ENCODE data around the gene GLOD5. TPM values are rescaled to one million over a fixed set of nuclear protein-coding genes. Genes with fewer than 3 reads are reported as not detected.
"Not testable (repeated sequence)": the region's sequence is repeated elsewhere in the genome, so short reads cannot be mapped to it uniquely, and the experiment has no call there.

GLOD5 gene
- total RNA-seq, 1 donor from 2014 or later: not detected

- Histone ChIP-seq H3K79me2 (ENCODE audit: insufficient read depth, low read length) (no peaks in the 10 kb centered on the region), H3K4me1 (ENCODE audit: insufficient read depth, low read length) (no peaks in the 10 kb centered on the region), H2AFZ (ENCODE audit: low read depth, low read length) (no peak overlapping the region), H3K27me3 (ENCODE audit: insufficient read depth, low read length) (no peaks in the 10 kb centered on the region), H3K4me3 (ENCODE audit: insufficient read depth, low read depth, low read length) (no peak overlapping the region), H3K4me2 (ENCODE audit: low read length) (no peak overlapping the region), H4K20me1 (ENCODE audit: insufficient read depth, low read length) (no peaks in the 10 kb centered on the region), H3K9me3 (ENCODE audit: insufficient read depth, low read depth, low read length) (no peaks in the 10 kb centered on the region), H3K27ac (ENCODE audit: low read depth, low read length) (no peak overlapping the region), H3K36me3 (ENCODE audit: insufficient read depth, low read length) (no peaks in the 10 kb centered on the region), H3K9ac (ENCODE audit: low read length) (no peak overlapping the region)
- no peak overlapping the region for H3K4me3 Mint-ChIP-seq (ENCODE audit: unreplicated experiment)
- no peaks in the 10 kb centered on the region for H3K27me3 Mint-ChIP-seq (ENCODE audit: low read depth, unreplicated experiment)
- peak; percentile 67 for FAIRE-seq
- TF ChIP-seq EZH2 (IDR thresholded peaks at IDR 0.05; ENCODE audit: insufficient read depth, low read length): no peak
- TF ChIP-seq, protein P1, sequence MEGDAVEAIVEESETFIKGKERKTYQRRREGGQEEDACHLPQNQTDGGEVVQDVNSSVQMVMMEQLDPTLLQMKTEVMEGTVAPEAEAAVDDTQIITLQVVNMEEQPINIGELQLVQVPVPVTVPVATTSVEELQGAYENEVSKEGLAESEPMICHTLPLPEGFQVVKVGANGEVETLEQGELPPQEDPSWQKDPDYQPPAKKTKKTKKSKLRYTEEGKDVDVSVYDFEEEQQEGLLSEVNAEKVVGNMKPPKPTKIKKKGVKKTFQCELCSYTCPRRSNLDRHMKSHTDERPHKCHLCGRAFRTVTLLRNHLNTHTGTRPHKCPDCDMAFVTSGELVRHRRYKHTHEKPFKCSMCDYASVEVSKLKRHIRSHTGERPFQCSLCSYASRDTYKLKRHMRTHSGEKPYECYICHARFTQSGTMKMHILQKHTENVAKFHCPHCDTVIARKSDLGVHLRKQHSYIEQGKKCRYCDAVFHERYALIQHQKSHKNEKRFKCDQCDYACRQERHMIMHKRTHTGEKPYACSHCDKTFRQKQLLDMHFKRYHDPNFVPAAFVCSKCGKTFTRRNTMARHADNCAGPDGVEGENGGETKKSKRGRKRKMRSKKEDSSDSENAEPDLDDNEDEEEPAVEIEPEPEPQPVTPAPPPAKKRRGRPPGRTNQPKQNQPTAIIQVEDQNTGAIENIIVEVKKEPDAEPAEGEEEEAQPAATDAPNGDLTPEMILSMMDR (IDR thresholded peaks at IDR 0.05; ENCODE audit: insufficient read depth, low read depth, low read length): no peak
- H3K9me3 Mint-ChIP-seq (ENCODE audit: unreplicated experiment): no peaks in the 10 kb centered on the region
- no peak overlapping the region for H3K27ac Mint-ChIP-seq (ENCODE audit: unreplicated experiment)
- no peaks in the 10 kb centered on the region for H3K4me1 Mint-ChIP-seq (ENCODE audit: low read depth, unreplicated experiment)
- no peaks in the 10 kb centered on the region for H3K36me3 Mint-ChIP-seq (ENCODE audit: low read depth, unreplicated experiment)
- DNase-seq (ENCODE audit: low read depth): no peak
These were observed 54.7 kb downstream of the GLOD5 start for GRCh38 chrX:48816014-48816810.

GRCh38 chrX:48818098-48818497 is 56.6 kb downstream of the GLOD5 start:
- Histone ChIP-seq H4K20me1 (ENCODE audit: insufficient read depth, low read length) (no peaks in the 10 kb centered on the region), H2AFZ (ENCODE audit: low read depth, low read length) (no peak overlapping the region), H3K9me3 (ENCODE audit: insufficient read depth, low read depth, low read length) (no peaks in the 10 kb centered on the region), H3K4me3 (ENCODE audit: insufficient read depth, low read depth, low read length) (no peak overlapping the region), H3K27ac (ENCODE audit: low read depth, low read length) (no peak overlapping the region), H3K36me3 (ENCODE audit: insufficient read depth, low read length) (no peaks in the 10 kb centered on the region), H3K9ac (ENCODE audit: low read length) (no peak overlapping the region), H3K27me3 (ENCODE audit: insufficient read depth, low read length) (no peaks in the 10 kb centered on the region), H3K4me1 (ENCODE audit: insufficient read depth, low read length) (no peaks in the 10 kb centered on the region), H3K4me2 (ENCODE audit: low read length) (no peak overlapping the region), H3K79me2 (ENCODE audit: insufficient read depth, low read length) (no peaks in the 10 kb centered on the region)
- Mint-ChIP-seq H3K4me1 (ENCODE audit: low read depth, unreplicated experiment) (no peaks in the 10 kb centered on the region), H3K36me3 (ENCODE audit: low read depth, unreplicated experiment) (no peaks in the 10 kb centered on the region), H3K27me3 (ENCODE audit: low read depth, unreplicated experiment) (no peaks in the 10 kb centered on the region), H3K4me3 (ENCODE audit: unreplicated experiment) (no peak overlapping the region), H3K9me3 (ENCODE audit: unreplicated experiment) (no peaks in the 10 kb centered on the region), H3K27ac (ENCODE audit: unreplicated experiment) (no peak overlapping the region)
- FAIRE-seq (no peak), DNase-seq (ENCODE audit: low read depth) (no peak)
- TF ChIP-seq, protein P1 (IDR thresholded peaks at IDR 0.05; ENCODE audit: insufficient read depth, low read depth, low read length): no peak
- no peak for TF ChIP-seq EZH2 (IDR thresholded peaks at IDR 0.05; ENCODE audit: insufficient read depth, low read length)

DNA sequence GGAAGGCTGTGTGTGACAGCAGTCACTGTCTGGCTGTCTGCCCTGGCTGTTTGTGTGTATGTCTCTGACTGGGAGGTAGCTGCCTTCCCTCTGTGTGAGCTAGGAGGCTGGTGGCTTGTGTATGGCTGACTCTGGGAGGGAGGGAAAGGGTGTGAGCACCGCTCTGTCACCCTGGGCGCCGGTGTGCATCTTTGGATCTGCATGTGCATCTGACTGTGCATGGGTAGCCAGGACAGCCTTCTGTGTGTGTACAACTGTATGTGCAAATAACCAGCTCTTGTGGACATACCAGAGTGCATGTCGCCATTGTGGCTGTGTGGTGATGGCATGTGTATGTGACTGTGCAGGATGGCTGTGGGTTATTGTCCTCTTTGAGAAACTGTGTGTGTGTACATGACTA is 57.3 kb downstream of the GLOD5 start:
- Mint-ChIP-seq H3K4me1 (ENCODE audit: low read depth, unreplicated experiment) (no peaks in the 10 kb centered on the region), H3K4me3 (ENCODE audit: unreplicated experiment) (no peak overlapping the region), H3K36me3 (ENCODE audit: low read depth, unreplicated experiment) (no peaks in the 10 kb centered on the region), H3K27me3 (ENCODE audit: low read depth, unreplicated experiment) (no peaks in the 10 kb centered on the region), H3K9me3 (ENCODE audit: unreplicated experiment) (no peaks in the 10 kb centered on the region), H3K27ac (ENCODE audit: unreplicated experiment) (no peak overlapping the region)
- Histone ChIP-seq H3K9me3 (ENCODE audit: insufficient read depth, low read depth, low read length) (no peaks in the 10 kb centered on the region), H3K79me2 (ENCODE audit: insufficient read depth, low read length) (no peaks in the 10 kb centered on the region), H2AFZ (ENCODE audit: low read depth, low read length) (no peak overlapping the region), H3K36me3 (ENCODE audit: insufficient read depth, low read length) (no peaks in the 10 kb centered on the region), H3K4me2 (ENCODE audit: low read length) (no peak overlapping the region), H3K4me1 (ENCODE audit: insufficient read depth, low read length) (no peaks in the 10 kb centered on the region), H3K9ac (ENCODE audit: low read length) (no peak overlapping the region), H3K4me3 (ENCODE audit: insufficient read depth, low read depth, low read length) (no peak overlapping the region), H4K20me1 (ENCODE audit: insufficient read depth, low read length) (no peaks in the 10 kb centered on the region), H3K27ac (ENCODE audit: low read depth, low read length) (no peak overlapping the region), H3K27me3 (ENCODE audit: insufficient read depth, low read length) (no peaks in the 10 kb centered on the region)
- no peak for DNase-seq (ENCODE audit: low read depth)
- TF ChIP-seq, protein P1 (IDR thresholded peaks at IDR 0.05; ENCODE audit: insufficient read depth, low read depth, low read length): no peak
- TF ChIP-seq EZH2 (IDR thresholded peaks at IDR 0.05; ENCODE audit: insufficient read depth, low read length): no peak
- FAIRE-seq: no peak

- not testable (repeated sequence) for H3K4me1 ChIP-seq (ENCODE audit: insufficient read depth, low read length); H3K9ac ChIP-seq (ENCODE audit: low read length); DNase-seq (ENCODE audit: low read depth); H3K9me3 Mint-ChIP-seq (ENCODE audit: unreplicated experiment); H3K4me2 ChIP-seq (ENCODE audit: low read length); FAIRE-seq; H3K9me3 ChIP-seq (ENCODE audit: insufficient read depth, low read depth, low read length); H3K4me3 ChIP-seq (ENCODE audit: insufficient read depth, low read depth, low read length); H3K36me3 ChIP-seq (ENCODE audit: insufficient read depth, low read length); H3K27me3 ChIP-seq (ENCODE audit: insufficient read depth, low read length); H3K27ac ChIP-seq (ENCODE audit: low read depth, low read length); H3K4me3 Mint-ChIP-seq (ENCODE audit: unreplicated experiment); H3K4me1 Mint-ChIP-seq (ENCODE audit: low read depth, unreplicated experiment); H3K27ac Mint-ChIP-seq (ENCODE audit: unreplicated experiment); H3K79me2 ChIP-seq (ENCODE audit: insufficient read depth, low read length); H4K20me1 ChIP-seq (ENCODE audit: insufficient read depth, low read length); H2AFZ ChIP-seq (ENCODE audit: low read depth, low read length); H3K27me3 Mint-ChIP-seq (ENCODE audit: low read depth, unreplicated experiment); H3K36me3 Mint-ChIP-seq (ENCODE audit: low read depth, unreplicated experiment)
These were observed 57.8 kb downstream of the GLOD5 start for GRCh38 chrX:48819394-48819793.
